Left lung (tissue), 8 donors: Measurements from ENCODE around the gene NDUFB4. TPM values are rescaled to one million over a fixed set of nuclear protein-coding genes. Genes with fewer than 3 reads are reported as not detected.

Experiments
- polyA plus RNA-seq, 6 donors: library from polyadenylated mRNA; unstranded; fragments of 120-200 nt; gene quantifications; one replicate each; pipeline ENCODE4 v1.2.1, GENCODE V29; 2013; ENCODE audit not compliant: insufficient read length in 6 of 6
- total RNA-seq, 2 donors: library from RNA; stranded (reverse); fragmentation: NEBNext Ultra II Directional; extraction: Animal tissue kit (Norgen Biotek cat#: 25700); gene quantifications; one replicate each; pipeline ENCODE4 v1.2.1, GENCODE V29; 2021
- donor health status: DM: no; HTN: yes; CAD: no.
- donor health status: DM: no; HTN: no; CAD: no.

The NDUFB4 gene
- total and polyA plus RNA-seq, 8 donors: 90.4 to 170 (median 156) TPM

Other genes starting within 250 kb of the NDUFB4 start
- gene LRRC58, start 247.0 kb upstream of the NDUFB4 start, total RNA-seq: 10 to 100 TPM; 21.3 to 25.4 TPM
- gene LRRC58, start 247.0 kb upstream of the NDUFB4 start, polyA plus RNA-seq: 10 to 100 TPM; 24.4 to 27.7 (median 26.3) TPM
- 100 to 1,000 TPM; 265 to 530 TPM for gene FSTL1, start 145.3 kb upstream of the NDUFB4 start, total RNA-seq
- gene FSTL1, start 145.3 kb upstream of the NDUFB4 start, polyA plus RNA-seq: 100 to 1,000 TPM; 464 to 564 (median 529) TPM
- 1 to 10 TPM; 1.0 to 2.4 TPM for gene HGD, start 85.9 kb downstream of the NDUFB4 start, total RNA-seq
- gene HGD, start 85.9 kb downstream of the NDUFB4 start, polyA plus RNA-seq: 1 to 10 TPM in 3 of 6 donors, under 1 TPM in 3; 0.38 to 1.5 (median 0.95) TPM
- 10 to 100 TPM; 19.0 to 20.0 TPM for gene RABL3, start 146.2 kb downstream of the NDUFB4 start, total RNA-seq
- gene RABL3, start 146.2 kb downstream of the NDUFB4 start, polyA plus RNA-seq: 10 to 100 TPM; 23.9 to 29.2 (median 24.7) TPM
- 10 to 100 TPM; 14.5 to 21.5 TPM for gene GTF2E1, start 146.4 kb downstream of the NDUFB4 start, total RNA-seq
- 10 to 100 TPM; 11.9 to 16.1 (median 13.7) TPM for gene GTF2E1, start 146.4 kb downstream of the NDUFB4 start, polyA plus RNA-seq